Endothelial cell of umbilical vein (primary cell): ENCODE data around the gene SH3BP5L. TPM values are rescaled to one million over a fixed set of nuclear protein-coding genes. Genes with fewer than 3 reads are reported as not detected.

Experiments
- BruUV-seq: library from RNA; stranded (reverse); fragments of 400-500 nt; replicated peaks from 2 replicates; lab custom pipeline; 2021; lab: Mats Ljungman, UMichigan
- CTCF ChIA-PET: fragments of 300-600, 350-600 bp; sonication (Branson Sonifier 250); formaldehyde crosslinking; loops from one replicate; lab custom pipeline; 2021; ENCODE audit warnings: antibody characterized with exemption, inconsistent platforms; lab: Charles Lee
- POLR2A ChIA-PET: fragments of 300-600, 350-600 bp; sonication (Branson Sonifier 250); formaldehyde crosslinking; loops from one replicate; lab custom pipeline; 2021; ENCODE audit warnings: antibody characterized with exemption, inconsistent platforms; lab: Charles Lee
- DNase-seq: peaks from one replicate; pipeline ENCODE4 v3.0.0-alpha.2; 2011; ENCODE audit warnings: low read depth, low spot score
- FAIRE-seq: peaks from 2 replicates; lab custom pipeline; 2011; peaks lifted over from hg19 to GRCh38; lab: Jason Lieb, UNC
- H2AFZ ChIP-seq: 2 replicates; pipeline ENCODE4 v1.6.0; 2012; ENCODE audit warnings: low read depth, low read length, control low read depth, inconsistent platforms
- H3K27ac ChIP-seq: 2 replicates; pipeline ENCODE4 v1.5.1; 2011; ENCODE audit warnings: low read depth, mild to moderate bottlenecking, control low read depth, low read length, moderate library complexity; ENCODE audit not compliant: insufficient read depth
- H3K27me3 ChIP-seq, 2 experiments: 2 replicates each; pipeline versions ENCODE4 v1.6.0 to v1.6.1; 2011; ENCODE audit warnings: low read length in 2 of 2, mixed read lengths in 1 of 2; ENCODE audit not compliant: control insufficient read depth in 2 of 2, insufficient read depth in 2 of 2
- H3K36me3 ChIP-seq, 2 experiments: 2 replicates in 1 of 2; 3 replicates in 1 of 2; pipeline ENCODE4 v1.5.1; 2011; ENCODE audit warnings: low read length in 2 of 2, mild to moderate bottlenecking in 1 of 2, moderate library complexity in 1 of 2; ENCODE audit not compliant: control insufficient read depth in 2 of 2, insufficient read depth in 2 of 2; ENCODE audit errors: extremely low read depth in 1 of 2
- H3K4me1 ChIP-seq: 3 replicates; pipeline ENCODE4 v1.5.1; 2011; ENCODE audit warnings: mild to moderate bottlenecking, low read length; ENCODE audit not compliant: control insufficient read depth, insufficient read depth; ENCODE audit errors: extremely low read depth
- H3K4me2 ChIP-seq: 2 replicates; pipeline ENCODE4 v1.6.1; 2011; ENCODE audit warnings: low read length, control low read depth, mixed read lengths; ENCODE audit not compliant: insufficient read depth
- H3K4me3 ChIP-seq, 3 experiments: fragments of 200-600 bp in 1 of 3; sonication (generic), shearing (Covaris generic) in 1 of 3; replicated peaks in 1 of 3; 2 replicates each; pipeline ENCODE4 v1.5.1; 2011 to 2016; ENCODE audit warnings: control low read depth in 3 of 3, low read length in 3 of 3, mild to moderate bottlenecking in 2 of 3, inconsistent platforms in 1 of 3, low read depth in 1 of 3, moderate library complexity in 1 of 3; ENCODE audit not compliant: insufficient read depth in 1 of 3
- H3K79me2 ChIP-seq: 2 replicates; pipeline ENCODE4 v1.6.0; 2012; ENCODE audit warnings: low read length, inconsistent platforms; ENCODE audit not compliant: control insufficient read depth, insufficient read depth
- H3K9ac ChIP-seq: replicated peaks from 2 replicates; pipeline ENCODE3; 2011; ENCODE audit warnings: low read length, control low read depth; ENCODE audit not compliant: insufficient read depth; ENCODE audit errors: extremely low read depth
- H3K9me1 ChIP-seq: replicated peaks from 3 replicates; pipeline ENCODE4 v1.6.0; 2011; ENCODE audit warnings: mild to moderate bottlenecking, low read length; ENCODE audit not compliant: control insufficient read depth, insufficient read depth; ENCODE audit errors: extremely low read depth
- H3K9me3 ChIP-seq: replicated peaks from 2 replicates; pipeline ENCODE4 v1.5.1; 2012; ENCODE audit warnings: low read length, inconsistent platforms; ENCODE audit not compliant: control insufficient read depth, insufficient read depth
- H4K20me1 ChIP-seq: replicated peaks from 2 replicates; pipeline ENCODE3; 2011; ENCODE audit warnings: mild to moderate bottlenecking, low read length; ENCODE audit not compliant: control insufficient read depth, insufficient read depth; ENCODE audit errors: extremely low read depth
- CTCF ChIP-seq, 2 donors: IDR thresholded peaks; 1 replicate in 1 of 2; 2 replicates in 1 of 2; pipeline ENCODE4 v1.5.1; 2011; ENCODE audit warnings: low read length in 2 of 2, mild to moderate bottlenecking in 2 of 2, moderate library complexity in 2 of 2, control low read depth in 1 of 2, inconsistent platforms in 1 of 2, low read depth in 1 of 2; ENCODE audit not compliant: insufficient read depth in 1 of 2; ENCODE audit errors: extremely low read depth in 1 of 2
- EZH2 ChIP-seq: IDR thresholded peaks from 2 replicates; pipeline ENCODE4 v1.6.1; 2012; ENCODE audit warnings: borderline replicate concordance, low read depth, mild to moderate bottlenecking, moderate library complexity, low read length, inconsistent platforms; ENCODE audit not compliant: severe bottlenecking
- FOS ChIP-seq: IDR thresholded peaks from 2 replicates; pipeline ENCODE4 v1.6.1; 2011; ENCODE audit warnings: mild to moderate bottlenecking, low read length, moderate library complexity, borderline replicate concordance; ENCODE audit not compliant: insufficient read depth
- GATA2 ChIP-seq: IDR thresholded peaks from 2 replicates; pipeline ENCODE4 v1.7.0; 2011; ENCODE audit warnings: low read depth, mild to moderate bottlenecking, moderate library complexity, mixed read lengths, low read length; ENCODE audit not compliant: insufficient read length, insufficient read depth
- JUN ChIP-seq: IDR thresholded peaks from 2 replicates; pipeline ENCODE4 v1.6.1; 2011; ENCODE audit warnings: borderline replicate concordance, low read depth; ENCODE audit not compliant: insufficient read length, insufficient read depth
- MAX ChIP-seq: IDR thresholded peaks from 2 replicates; pipeline ENCODE4 v1.6.1; 2011; ENCODE audit not compliant: insufficient read depth, insufficient read length
- MYC ChIP-seq: IDR thresholded peaks from one replicate; pipeline ENCODE4 v1.6.1; 2011; ENCODE audit warnings: mild to moderate bottlenecking, low read depth, low read length
- POLR2A ChIP-seq: IDR thresholded peaks from 2 replicates; pipeline ENCODE4 v1.6.1; 2012; ENCODE audit warnings: low read depth, mild to moderate bottlenecking, control low read depth, low read length
- POLR2AphosphoS5 ChIP-seq: IDR thresholded peaks from 2 replicates; pipeline ENCODE4 v1.6.1; 2012; ENCODE audit warnings: low read depth, mild to moderate bottlenecking, control low read depth, low read length, moderate library complexity; ENCODE audit not compliant: insufficient read depth
- dilution Hi-C: fragments of 300-500 bp; cut with MboI; formaldehyde crosslinking; loops from one replicate; pipeline ENCODE4 v1.15.0; 2019; ENCODE audit warnings: low sequenced_read_pairs; ENCODE audit not compliant: extremely low pct_ligation_motif_present
- intact Hi-C: fragments of 100-400 bp; cut with micrococcal nuclease; formaldehyde crosslinking; loops from one replicate; pipeline ENCODE4 v1.10.0; 2022
- polyA plus RNA-seq, 4 experiments: library from polyadenylated mRNA; depleted of rRNA in 3 of 4; stranded (reverse) in 3 of 4; unstranded in 1 of 4; fragments of >200 nt; gene quantifications; 2 replicates each; pipeline versions ENCODE4 v1.2.1 to v1.2.3, GENCODE V29; 2011 to 2012; ENCODE audit warnings: missing spikeins in 1 of 4
- total RNA-seq: library from RNA; stranded (reverse); gene quantifications from 2 replicates; pipeline ENCODE4 v1.2.3, GENCODE V29; 2021

The SH3BP5L gene
- total and polyA plus RNA-seq, 2 donors (not counting 3 experiments of a cell fraction or from before 2014, with no cell fraction given): 24.7 TPM

GRCh38 chr1:248834343-248834940, 8.7 kb upstream of the SH3BP5L start:
- intact Hi-C loops (no loop called here), dilution Hi-C loops (no loop called here)
- ChIA-PET CTCF (no interaction called here), POLR2A (no interaction called here)
- H3K79me2 ChIP-seq: peaks cover 5% of the 10 kb centered on the region
- no TSS peak for BruUV-seq
- H2AFZ ChIP-seq: no peak overlapping the region
- H3K9me1 ChIP-seq: no peaks in the 10 kb centered on the region
- H3K27ac ChIP-seq: no peak overlapping the region
- no peak for TF ChIP-seq MYC
- no peak for TF ChIP-seq POLR2A
- no peak for TF ChIP-seq FOS
- no peak for TF ChIP-seq GATA2
- no peak for TF ChIP-seq CTCF (IDR thresholded peaks at IDR 0.05; ENCODE audit: extremely low read depth in 1 of 2, insufficient read depth in 1 of 2, low read depth in 1 of 2, low read length in 2 of 2)
- TF ChIP-seq MAX: no peak
- no peak for TF ChIP-seq POLR2AphosphoS5
- no peak for TF ChIP-seq EZH2
- TF ChIP-seq JUN: no peak
- no peak overlapping the region for H3K4me2 ChIP-seq
- no peak for DNase-seq
- H3K9me3 ChIP-seq: no peaks in the 10 kb centered on the region
- H3K27me3 ChIP-seq: no peaks in the 10 kb centered on the region
- no peak overlapping the region for H3K9ac ChIP-seq
- H3K4me1 ChIP-seq: peaks cover 14% of the 10 kb centered on the region
- H4K20me1 ChIP-seq: no peaks in the 10 kb centered on the region
- FAIRE-seq: no peak
- H3K36me3 ChIP-seq: no peaks in the 10 kb centered on the region
- no peak overlapping the region for H3K4me3 ChIP-seq
